HPDE6-E6E7 (cell line): ENCODE measurements around the gene RLN3.
"Not testable (repeated sequence)": the region's sequence is repeated elsewhere in the genome, so short reads cannot be mapped to it uniquely, and the experiment has no call there.

ENCODE experiments used
- DNase-seq: peaks from one replicate; pipeline ENCODE4 v3.0.0; 2011; ENCODE audit warnings: missing footprints; ENCODE audit errors: extremely low spot score

The RLN3 gene

DNA sequence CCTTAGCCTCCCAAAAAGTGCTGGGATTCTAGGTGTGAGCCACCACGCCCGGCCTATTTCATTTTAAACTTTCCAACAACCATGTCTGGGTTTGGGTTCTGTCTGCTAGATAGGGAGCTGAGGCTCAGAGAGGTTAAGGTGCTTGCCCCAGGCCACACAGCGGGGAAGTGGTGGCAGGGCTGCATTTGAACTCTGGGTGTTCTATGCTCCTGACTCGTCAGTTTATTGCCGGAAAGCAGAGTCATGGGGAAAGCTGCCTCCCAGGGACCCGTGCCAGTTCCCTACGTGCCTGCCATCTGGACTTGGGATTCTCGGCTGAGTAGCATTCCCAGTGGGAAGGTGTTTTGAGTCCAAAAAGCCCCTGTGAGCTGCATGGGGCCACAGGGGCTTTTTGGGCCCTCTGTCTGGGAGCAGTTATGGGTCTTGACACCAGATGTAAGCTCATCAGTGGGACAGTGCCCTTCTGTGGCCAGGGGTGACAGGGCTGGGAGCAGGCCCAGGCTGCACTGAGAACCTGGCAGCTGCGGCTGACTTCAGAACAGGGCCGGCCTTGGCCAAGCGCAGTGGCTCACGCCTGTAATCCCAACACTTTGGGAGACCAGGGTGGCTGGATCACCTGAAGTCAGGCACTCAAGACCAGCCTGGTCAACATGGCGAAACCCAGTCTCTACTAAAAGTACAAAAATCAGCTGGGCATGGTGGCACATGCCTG lies 32.8 kb upstream of the RLN3 start:
- DNase-seq: no peak

- DNase-seq: no peak
These were observed 31.8 kb upstream of the RLN3 start for GRCh38 chr19:13995878-13996765.

DNA sequence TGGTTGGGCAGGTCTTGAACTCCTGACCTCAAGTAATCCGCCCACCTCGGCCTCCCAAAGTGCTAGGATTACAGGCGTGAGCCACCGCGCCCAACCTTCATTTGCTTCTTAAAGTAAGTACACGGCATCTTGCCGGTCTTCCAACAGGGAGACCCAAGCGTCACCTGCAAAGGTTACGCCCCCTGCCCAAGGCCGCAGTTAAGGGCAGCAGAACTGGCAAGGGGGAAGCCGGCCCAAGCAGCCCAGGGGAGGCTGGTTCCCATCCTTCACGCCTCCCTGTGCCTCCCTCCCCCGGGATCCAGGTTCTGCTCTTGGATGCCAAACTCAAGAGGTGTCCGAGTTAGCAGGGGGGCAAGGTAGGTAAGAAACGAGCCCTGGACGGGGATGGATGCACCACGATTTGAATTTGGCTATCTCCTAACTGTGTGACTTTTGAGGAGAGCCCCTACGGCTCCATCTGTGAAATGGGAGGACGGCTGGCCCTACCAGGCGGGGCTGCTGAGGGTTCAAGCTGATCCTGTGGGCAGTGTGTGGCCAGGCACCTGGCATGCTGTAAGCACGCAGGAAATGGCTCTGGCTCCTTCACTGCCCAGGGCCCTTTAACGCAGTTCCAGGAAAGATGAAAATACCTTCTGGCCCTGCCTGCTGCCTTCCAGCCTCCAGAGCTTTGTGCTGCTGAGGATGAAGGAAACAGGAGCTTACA lies 30.9 kb upstream of the RLN3 start:
- DNase-seq: no peak

- DNase-seq: no peak
These were observed 30.4 kb upstream of the RLN3 start for GRCh38 chr19:13997631-13997962.

- DNase-seq: no peak
These were observed 29.5 kb upstream of the RLN3 start for GRCh38 chr19:13998426-13998825.

- no peak for DNase-seq
These were observed 28.9 kb upstream of the RLN3 start for GRCh38 chr19:13999085-13999484.

DNA sequence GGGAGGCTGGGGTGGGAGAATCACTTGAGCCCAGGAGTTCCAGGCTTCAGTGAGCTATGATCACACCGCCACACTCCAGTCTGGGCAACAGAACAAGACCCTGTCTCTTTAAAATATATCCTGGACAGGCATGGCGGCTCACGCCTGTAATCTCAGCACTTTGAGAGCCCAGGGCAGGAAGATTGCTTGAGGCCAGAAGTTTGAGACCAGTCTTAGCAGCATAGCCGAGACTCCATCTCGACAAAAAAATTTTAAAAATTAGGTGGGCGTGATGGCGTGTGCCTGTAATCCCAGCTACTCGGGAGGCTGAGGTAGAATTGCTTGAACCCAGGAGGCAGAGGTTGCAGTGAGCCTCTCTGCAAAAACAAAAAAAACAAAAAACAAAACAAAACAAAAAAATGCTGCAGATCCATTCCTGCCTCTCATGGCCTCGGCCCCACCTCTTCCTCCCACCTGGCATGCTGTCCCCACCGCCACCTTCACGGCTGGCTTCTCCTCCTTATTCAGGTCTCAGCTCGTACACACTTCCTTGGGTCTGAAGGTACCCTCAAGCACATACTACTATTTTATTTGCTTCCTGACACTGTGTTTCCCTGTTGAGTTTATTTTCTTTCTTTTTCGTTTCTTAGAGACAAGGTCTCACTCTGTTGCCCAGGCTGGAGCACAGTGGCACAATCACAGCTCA lies 27.1 kb upstream of the RLN3 start:
- DNase-seq: no peak

- DNase-seq: no peak
These were observed 25.2 kb upstream of the RLN3 start for GRCh38 chr19:14002571-14003250.

DNA sequence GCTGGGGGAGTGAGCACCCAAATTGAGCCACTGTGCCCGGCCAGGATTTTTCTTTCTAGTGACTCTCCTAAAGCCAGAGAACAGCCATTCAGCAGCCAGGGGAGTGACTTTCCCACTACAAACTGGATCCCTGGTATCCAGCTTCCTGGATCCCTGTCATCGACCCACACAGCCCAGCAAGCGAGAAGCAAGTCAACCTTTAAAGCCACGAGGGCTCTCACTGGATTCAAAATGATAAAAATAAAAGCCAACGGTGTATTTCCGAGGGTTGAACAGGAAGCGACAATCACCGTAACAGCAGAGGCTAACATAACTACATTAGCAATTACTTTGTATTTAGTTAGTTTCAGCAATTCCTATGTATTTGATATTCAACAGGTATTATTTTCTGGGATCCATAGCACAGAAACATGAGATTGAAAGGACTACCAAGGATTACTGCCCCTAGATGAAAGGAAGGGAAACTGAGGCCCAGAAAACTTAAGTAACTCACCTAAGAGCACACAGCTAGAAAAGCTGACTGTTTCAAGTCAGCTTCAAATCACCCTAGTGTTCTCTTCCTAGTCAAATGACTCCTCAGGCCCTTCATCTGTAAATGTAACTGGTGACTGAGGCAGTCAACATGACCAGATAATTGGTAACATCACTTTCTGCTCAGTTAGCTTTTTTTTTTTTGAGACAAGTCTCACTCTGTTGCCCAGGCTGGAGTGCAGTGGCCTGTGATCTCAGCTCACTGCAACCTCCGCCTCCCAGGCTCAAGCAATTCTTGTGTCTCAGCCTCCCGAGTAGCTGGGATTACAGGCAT lies 24.5 kb upstream of the RLN3 start:
- no peak for DNase-seq

DNA sequence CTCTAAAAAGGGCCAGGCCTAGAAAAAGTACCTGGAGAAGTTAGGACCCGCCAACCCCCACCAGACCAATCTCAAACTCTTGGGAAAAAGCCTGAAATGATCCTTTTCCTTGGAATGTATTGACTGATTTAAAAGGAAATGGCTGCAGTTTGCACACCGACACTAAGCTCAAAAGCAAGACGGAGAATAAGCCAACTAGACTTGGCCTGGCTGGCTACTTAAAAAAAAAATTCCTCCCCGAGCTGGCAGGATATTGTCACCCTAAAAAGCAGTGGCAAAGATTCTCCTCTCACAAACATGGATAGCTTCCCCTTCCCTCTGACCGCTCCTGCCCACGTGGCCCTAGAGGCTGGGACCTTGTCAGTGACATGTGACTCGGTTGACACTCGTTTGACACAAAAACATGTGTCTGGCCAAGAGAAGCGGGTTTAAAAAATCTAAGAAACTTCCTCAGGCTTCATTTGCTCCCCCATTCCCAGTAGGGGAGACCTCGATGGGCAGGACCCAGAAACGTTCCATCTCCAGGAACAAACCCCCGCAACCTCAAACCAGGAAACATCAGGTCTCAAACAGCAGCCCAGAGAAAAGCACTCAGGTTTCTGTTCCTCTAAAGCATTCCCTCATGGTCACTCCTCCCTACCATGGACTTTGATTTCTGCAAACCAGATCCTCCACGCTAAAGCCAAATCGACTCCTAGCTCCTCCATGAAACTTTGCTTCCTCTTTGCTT lies 23.2 kb upstream of the RLN3 start:
- DNase-seq: no peak

DNA sequence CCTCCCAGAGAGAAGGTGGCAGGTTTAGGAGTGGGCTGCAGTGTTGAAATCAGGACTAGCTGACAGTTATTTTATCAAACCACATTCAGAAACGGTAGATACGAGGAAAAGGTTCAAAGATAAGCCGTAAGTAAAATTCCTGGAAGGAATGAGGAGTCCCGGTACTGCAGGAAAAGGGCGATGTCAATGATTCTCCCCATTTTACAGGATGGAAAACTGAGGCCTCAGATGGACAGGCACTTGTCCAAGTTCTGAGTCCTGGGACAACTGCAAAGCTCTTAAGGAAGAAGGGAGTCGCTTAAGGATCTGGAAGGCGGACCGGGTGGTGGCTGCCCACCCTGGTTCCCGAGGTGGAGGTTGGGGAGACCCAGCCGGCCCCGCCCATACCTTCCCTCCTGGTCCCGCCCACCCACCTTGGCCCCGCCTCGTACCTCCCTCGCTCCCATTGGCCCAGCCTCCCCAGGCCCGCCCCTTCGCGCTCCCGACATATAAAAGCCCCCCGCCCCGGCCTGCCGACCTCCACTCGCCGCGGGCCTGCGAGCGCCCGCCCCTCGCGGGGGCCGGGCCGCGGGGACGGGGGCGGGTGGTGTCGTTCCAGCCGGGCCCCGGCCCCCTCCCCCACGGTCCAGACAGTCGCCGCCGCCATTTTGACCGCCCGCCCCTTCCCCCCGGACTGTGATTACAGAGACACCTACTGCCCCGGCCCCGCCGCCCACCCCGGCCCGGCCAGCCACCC lies 22.4 kb upstream of the RLN3 start:
- DNase-seq: no peak

DNA sequence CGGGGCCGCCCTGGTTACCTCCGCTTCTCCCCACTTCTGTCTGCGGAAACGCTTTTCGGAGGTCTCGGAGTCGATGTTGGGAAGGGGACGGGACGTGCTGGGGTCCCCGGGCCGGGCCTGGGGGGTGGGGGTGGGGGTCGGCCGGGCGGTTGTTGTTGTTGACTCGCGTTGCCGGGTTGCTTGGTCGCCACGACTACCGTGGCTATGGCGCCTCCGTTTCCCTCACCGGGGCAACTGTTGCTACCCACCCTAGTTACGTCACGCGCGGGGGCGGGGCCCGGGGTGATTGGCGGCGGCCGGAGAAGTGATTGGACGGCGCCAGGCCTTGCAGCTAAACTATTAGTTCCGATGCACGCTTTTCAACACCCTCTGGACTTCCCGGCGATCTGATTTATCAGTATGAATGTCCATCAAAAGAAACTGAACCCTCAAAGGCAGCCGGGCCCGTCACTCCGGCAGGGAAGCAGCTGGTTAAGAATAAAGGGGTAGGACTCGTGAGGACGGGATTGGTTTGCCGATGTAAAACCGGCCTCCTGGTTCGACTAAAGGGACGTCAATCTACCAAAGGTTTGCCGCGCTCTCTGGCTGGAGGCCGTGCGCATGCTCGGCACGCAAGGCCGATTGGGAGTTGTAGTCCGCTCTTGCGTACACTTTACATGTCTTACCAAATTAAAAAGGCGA lies 21.7 kb upstream of the RLN3 start, which contains the start of gene RFX1:
Gene RFX1, minus strand, starts transcription at position 236 of the 681 bp plus-strand sequence. CDS start 12,477 bp downstream, outside the sequence.
- DNase-seq: peak; percentile 97

DNA sequence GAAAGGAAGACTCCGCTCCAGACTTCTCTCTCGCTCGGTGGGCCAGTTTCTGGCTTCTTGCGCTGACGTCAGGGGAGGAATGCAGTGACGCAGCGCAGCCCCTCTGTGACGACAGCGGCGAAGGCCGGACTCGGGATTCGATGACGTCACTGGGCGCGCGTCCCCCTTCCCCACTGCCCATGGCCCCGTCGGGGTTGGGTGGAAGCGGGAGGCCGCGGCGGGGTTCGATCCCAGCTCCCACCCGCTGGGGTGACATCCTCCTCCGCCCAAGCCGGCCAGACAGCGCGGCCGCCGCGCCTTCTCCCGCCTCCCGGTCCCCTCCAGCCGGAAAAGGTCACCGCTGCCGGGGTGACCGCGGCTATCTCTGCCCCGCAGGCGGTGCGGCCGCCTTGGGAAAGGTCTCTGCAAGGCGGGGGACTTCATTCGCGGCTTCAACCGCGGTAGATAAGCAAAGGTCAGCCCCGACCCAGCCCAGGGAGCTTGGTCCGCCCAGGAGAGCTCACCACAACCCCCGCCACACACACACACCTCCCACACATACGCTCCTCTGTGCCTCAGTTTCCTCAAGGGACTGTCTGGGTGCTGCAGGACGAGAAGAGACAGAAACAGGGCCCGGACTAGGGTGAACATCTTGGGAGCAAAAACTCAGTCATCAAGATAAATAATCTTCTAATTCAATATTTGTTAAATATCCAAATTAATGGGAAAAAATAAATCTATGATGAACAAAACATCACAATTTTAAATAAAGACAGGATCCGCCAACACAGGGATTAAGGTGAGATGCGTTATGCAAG lies 21.0 kb upstream of the RLN3 start:
- no peak for DNase-seq

GRCh38 chr19:14012378-14012915 lies 15.5 kb upstream of the RLN3 start:
- DNase-seq: no peak

DNA sequence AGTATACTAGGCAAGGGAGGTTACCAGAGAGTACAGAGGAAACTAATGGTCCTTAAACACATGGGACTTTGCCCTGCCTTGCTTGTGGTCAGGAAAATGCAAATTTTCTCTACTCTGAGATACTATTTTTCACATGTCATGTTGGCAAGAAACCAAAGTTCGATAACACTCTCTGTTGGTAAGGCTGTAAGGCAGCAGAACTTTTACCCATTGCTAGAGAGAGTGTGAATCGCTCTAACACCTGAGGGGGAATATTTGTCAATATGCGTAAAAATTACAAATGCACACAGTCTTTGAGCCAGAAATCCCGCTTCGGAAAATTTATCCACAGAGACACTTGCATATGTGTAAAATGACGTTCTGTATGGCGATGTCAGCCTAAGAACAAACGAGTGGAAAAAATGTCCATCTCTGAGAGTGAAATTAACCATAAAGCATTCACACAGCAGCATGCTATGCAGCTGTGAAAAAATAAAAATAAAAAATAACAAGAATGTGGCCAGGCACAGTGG lies 12.4 kb upstream of the RLN3 start:
- DNase-seq: no peak

GRCh38 chr19:14019100-14019499 lies 8.8 kb upstream of the RLN3 start:
- DNase-seq: no peak

DNA sequence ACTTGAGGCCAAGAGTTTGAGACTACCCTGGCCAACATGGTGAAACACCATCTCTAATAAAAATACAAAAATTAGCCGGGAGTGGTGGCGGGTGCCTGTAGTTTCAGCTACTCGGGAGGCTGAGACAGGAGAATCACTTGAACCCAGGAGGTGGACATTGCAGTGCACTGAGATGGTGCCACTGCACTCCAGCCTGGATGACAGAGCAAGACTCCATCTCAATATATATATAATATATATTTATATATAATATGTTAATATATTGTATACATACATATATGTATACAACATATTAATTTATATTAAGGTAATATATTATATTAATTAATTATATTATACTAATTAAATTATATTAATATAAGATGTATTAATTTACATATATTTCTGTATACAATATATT lies 8.2 kb upstream of the RLN3 start:
- not testable (repeated sequence) for DNase-seq
